ENCODE data around the gene THNSL1.

DNA sequence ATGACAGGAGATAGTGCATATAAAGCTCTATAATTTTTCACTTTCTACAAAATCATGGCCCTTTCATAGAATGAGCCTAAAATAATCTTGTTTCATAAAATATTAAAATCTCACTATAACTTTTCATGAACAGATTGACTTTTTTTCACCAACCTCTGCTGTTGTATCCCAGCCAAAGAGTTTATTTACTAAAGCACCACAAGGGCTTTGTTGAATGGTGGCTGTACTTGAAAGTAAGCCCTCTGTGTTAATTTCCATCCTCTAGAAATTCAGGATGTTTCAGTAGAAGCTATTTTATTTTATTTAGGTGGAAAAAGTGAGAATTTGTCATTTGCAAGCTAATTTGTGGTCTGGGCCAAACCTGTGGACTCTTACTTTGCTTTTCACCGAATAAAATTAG is 30.2 kb downstream of the THNSL1 start:
- TF ChIP-seq RFX5 (IDR thresholded peaks at IDR 0.05) = no peak
- TF ChIP-seq, protein P1, sequence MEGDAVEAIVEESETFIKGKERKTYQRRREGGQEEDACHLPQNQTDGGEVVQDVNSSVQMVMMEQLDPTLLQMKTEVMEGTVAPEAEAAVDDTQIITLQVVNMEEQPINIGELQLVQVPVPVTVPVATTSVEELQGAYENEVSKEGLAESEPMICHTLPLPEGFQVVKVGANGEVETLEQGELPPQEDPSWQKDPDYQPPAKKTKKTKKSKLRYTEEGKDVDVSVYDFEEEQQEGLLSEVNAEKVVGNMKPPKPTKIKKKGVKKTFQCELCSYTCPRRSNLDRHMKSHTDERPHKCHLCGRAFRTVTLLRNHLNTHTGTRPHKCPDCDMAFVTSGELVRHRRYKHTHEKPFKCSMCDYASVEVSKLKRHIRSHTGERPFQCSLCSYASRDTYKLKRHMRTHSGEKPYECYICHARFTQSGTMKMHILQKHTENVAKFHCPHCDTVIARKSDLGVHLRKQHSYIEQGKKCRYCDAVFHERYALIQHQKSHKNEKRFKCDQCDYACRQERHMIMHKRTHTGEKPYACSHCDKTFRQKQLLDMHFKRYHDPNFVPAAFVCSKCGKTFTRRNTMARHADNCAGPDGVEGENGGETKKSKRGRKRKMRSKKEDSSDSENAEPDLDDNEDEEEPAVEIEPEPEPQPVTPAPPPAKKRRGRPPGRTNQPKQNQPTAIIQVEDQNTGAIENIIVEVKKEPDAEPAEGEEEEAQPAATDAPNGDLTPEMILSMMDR (IDR thresholded peaks at IDR 0.05) = no peak
- TF ChIP-seq NFE2L2 (conservative IDR thresholded peaks at IDR 0.05; ENCODE audit: low read length) = no peak
- TF ChIP-seq CEBPB (IDR thresholded peaks at IDR 0.05) = no peak
- no peak for TF ChIP-seq EHMT2 (IDR thresholded peaks at IDR 0.05; ENCODE audit: low read depth)
